GM12864 (cell line): ENCODE results near the gene PRDM5.

ENCODE experiments used
- DNase-seq: peaks from one replicate; pipeline ENCODE4 v3.0.0-alpha.2; 2011; ENCODE audit warnings: low read depth
- H3K4me3 ChIP-seq: 2 replicates; pipeline ENCODE4 v1.5.1; 2011; ENCODE audit warnings: mild to moderate bottlenecking, low read depth, low read length, control low read depth
- TF ChIP-seq, protein P1 (sequence below): IDR thresholded peaks from 2 replicates; pipeline ENCODE4 v1.5.1; 2011; ENCODE audit warnings: low read depth, mild to moderate bottlenecking, moderate library complexity, low read length, control low read depth, inconsistent platforms; ENCODE audit errors: missing control alignments

The PRDM5 gene

DNA sequence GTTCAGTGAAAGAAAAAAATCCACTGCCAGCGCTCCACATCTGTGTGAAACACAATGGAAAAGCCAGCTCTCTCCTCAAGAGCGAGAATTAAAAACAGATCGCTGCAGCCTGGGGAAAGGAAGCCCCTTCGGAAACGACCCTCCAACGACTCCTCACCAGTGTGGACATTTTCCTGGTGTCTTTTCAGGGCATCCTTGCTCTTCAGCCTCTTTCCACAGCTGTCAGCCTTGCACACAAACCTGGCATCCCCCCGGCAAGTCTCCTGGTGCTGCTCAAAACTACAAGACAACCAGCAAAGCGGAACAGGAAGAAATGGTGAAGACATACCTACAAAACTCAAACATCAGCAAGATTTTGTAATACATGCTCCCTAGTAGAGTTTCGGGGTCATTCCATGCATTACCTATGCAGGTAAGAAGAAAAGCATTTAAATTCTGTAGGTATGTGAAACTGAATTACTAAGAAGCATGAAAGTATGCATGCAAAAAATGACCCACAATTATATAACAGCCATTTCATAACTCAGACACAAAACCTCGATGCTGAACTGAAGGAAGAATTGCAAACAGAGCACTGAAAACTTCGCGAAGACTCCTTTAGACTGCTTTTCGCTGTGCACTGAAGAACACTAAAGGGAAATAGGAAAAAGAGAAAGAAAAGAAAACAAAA is 106.1 kb downstream of the PRDM5 start:
- TF ChIP-seq, protein P1, sequence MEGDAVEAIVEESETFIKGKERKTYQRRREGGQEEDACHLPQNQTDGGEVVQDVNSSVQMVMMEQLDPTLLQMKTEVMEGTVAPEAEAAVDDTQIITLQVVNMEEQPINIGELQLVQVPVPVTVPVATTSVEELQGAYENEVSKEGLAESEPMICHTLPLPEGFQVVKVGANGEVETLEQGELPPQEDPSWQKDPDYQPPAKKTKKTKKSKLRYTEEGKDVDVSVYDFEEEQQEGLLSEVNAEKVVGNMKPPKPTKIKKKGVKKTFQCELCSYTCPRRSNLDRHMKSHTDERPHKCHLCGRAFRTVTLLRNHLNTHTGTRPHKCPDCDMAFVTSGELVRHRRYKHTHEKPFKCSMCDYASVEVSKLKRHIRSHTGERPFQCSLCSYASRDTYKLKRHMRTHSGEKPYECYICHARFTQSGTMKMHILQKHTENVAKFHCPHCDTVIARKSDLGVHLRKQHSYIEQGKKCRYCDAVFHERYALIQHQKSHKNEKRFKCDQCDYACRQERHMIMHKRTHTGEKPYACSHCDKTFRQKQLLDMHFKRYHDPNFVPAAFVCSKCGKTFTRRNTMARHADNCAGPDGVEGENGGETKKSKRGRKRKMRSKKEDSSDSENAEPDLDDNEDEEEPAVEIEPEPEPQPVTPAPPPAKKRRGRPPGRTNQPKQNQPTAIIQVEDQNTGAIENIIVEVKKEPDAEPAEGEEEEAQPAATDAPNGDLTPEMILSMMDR = no peak
- no peak for DNase-seq
- H3K4me3 ChIP-seq = no peak overlapping the region

DNA sequence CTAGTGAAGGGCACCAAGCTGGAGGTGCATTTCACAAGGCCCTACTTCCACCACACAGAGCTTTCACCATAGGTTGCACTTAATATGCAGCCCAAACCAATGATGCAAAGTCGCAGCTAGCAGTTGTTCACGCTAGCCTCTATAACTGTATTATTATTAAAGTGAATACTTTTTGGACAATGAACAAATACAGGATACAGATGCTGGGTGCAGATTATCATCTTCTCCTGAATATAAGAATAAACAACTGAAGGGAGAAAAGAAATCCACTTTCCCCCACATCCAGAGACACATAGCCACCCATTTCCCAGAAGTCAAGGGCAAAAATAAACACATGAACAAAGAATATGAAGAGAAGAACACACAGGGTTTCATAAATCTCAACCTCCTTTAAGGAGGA is 107.2 kb downstream of the PRDM5 start:
- TF ChIP-seq, protein P1 = no peak
- no peak overlapping the region for H3K4me3 ChIP-seq
- DNase-seq = no peak

DNA sequence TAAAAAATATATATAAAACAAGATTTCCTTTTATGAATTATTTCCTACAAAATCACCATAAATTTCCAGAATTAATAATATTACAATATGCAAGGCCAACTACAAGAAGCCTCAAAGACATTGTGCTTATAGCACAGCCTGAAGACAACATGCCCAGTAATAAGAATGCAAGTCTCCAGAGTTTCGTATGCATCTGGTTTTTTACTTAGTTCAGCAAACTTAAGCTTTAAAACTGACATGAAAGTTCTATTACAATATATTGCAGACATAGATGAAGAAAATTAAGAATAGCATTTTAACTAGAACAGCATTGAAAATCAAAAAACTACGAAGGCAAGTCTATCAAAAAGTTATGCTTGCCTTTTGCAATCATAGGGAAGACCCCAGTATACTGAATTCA is 107.6 kb downstream of the PRDM5 start:
- TF ChIP-seq, protein P1 = no peak
- H3K4me3 ChIP-seq = no peak overlapping the region
- DNase-seq = no peak

DNA sequence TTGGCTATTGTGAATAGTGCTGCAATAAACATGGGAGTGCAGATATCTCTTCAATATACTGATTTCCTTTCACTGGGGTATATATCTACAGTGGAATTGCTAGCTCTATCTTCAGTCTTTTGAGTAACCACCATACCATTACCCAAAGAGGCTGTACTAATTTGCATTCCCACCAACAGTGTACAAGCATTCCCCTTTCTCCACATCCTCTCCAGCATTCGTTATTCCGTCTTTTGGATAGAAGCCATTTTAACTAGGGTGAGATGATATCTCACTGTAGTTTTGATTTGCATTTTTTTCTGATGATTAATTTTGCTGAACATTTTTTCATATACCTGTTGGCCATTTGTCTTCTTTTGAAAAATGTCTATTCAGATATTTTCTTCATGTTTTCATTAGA is 110.3 kb downstream of the PRDM5 start:
- no peak overlapping the region for H3K4me3 ChIP-seq
- DNase-seq = no peak
- TF ChIP-seq, protein P1 = no peak

DNA sequence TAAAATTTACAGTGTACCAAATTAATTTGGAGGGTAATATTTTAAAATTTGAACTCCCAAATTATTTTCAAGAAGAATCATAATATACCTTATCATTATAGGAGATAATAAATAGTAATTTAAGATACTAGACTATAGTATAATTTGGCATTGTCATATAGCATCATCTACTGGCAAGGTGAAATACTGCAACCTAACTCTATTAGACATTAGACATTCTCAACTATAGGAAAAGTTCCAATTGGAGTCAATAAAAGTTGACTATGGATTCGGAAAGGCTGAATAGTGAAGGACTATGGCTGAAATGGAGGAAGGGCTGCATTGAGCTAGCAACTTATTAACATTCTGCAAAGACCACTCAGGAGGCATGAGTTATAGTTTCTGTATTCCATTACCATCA is 113.0 kb downstream of the PRDM5 start:
- TF ChIP-seq, protein P1 = peak; percentile 46
- no peak overlapping the region for H3K4me3 ChIP-seq
- DNase-seq = no peak

DNA sequence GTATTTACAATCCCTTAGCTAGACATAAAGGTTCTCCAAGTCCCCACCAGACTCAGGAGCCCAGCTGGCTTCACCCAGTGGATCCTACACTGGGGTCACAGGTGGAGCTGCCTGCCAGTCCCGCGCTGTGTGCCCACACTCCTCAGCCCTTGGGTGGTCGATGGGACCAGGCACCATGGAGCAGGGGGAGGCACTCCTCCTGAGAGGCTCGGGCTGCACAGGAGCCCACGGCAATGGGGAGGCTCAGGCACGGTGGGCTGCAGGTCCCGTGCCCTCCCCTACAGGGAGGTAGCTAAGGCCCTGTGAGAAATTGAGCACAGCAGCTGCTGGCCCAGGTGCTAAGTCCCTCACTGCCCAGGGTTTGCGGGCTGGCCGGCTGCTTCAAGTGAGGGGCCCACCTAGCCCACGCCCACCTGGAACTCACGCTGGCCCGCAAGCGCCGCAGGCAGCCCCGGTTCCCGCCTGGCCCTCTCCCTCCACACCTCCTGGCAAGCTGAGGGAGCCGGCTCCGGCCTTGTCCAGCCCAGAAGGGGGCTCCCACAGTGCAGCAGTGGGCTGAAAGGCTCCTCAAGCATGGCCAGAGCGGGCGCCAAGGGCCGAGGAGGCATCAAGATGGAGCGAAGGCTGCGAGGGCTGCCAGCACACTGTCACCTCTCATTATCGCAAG is 113.9 kb downstream of the PRDM5 start:
- DNase-seq = no peak
- H3K4me3 ChIP-seq = no peak overlapping the region
- TF ChIP-seq, protein P1 = no peak
